HUES6 (cell line): ENCODE data around the gene CIB4.

ENCODE experiments used
- H3K27ac ChIP-seq: 2 replicates; pipeline ENCODE4 v1.7.0; 2013; ENCODE audit warnings: low read depth, mild to moderate bottlenecking, low read length, inconsistent platforms
- H3K27me3 ChIP-seq: 2 replicates; pipeline ENCODE4 v1.6.1; 2013; ENCODE audit warnings: low read length; ENCODE audit not compliant: control insufficient read depth, insufficient read depth
- H3K36me3 ChIP-seq: 2 replicates; pipeline ENCODE4 v1.6.1; 2013; ENCODE audit warnings: low read length; ENCODE audit not compliant: control insufficient read depth, insufficient read depth
- H3K4me1 ChIP-seq: 2 replicates; pipeline ENCODE4 v1.6.1; 2013; ENCODE audit warnings: low read length; ENCODE audit not compliant: control insufficient read depth, insufficient read depth
- H3K4me3 ChIP-seq: 2 replicates; pipeline ENCODE4 v1.5.1; 2013; ENCODE audit warnings: low read depth, low read length
- H3K9ac ChIP-seq: one replicate; pipeline ENCODE4 v1.6.1; 2013; ENCODE audit warnings: mild to moderate bottlenecking, low read length
- H3K9me3 ChIP-seq: 2 replicates; pipeline ENCODE4 v1.6.1; 2013; ENCODE audit warnings: low read depth, low read length; ENCODE audit not compliant: control insufficient read depth, insufficient read depth

The CIB4 gene

DNA sequence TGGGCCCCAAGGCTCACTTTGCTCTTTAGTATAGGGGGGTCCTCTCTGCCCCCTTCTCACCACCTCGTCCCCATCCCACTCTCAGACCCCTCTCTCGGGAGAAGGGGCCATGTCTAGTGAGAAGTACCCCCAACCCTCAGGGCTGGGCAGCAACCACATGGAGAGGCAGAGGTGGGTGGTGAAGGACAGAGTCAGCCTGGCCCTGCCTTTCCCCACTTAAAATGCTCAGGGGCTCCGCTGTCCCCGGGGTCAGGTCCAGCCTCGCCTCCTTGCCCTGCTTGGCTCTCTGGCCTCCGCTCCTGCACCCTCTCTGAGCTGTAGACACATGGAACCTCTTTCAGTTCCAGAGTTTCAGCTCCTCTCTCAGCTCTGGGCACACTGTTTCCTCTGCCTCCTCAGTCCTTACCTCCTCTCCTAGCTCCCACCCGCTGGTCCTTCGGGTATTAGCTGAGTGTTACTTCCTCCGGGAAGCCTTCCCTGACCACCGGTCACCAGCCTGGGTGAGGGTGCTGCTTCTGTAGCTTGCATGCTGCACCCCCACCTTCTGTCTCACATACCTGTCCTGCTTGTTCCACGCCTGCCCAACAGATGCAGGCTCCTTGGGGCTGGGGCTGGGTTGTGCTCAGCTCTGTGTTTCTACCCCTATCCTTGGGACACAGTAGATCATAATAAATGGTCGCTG, 83.8 kb downstream of the CIB4 start:
- Histone ChIP-seq H3K9me3 (no peaks in the 10 kb centered on the region), H3K4me3 (no peak overlapping the region), H3K27me3 (peaks cover 39% of the 10 kb centered on the region), H3K9ac (no peak overlapping the region), H3K4me1 (peaks cover 13% of the 10 kb centered on the region), H3K36me3 (no peaks in the 10 kb centered on the region), H3K27ac (no peak overlapping the region)

GRCh38 chr2:26556309-26557243, 84.6 kb downstream of the CIB4 start:
- Histone ChIP-seq H3K4me3 (no peak overlapping the region), H3K27me3 (peaks cover 30% of the 10 kb centered on the region), H3K27ac (no peak overlapping the region), H3K36me3 (no peaks in the 10 kb centered on the region), H3K4me1 (peaks cover 13% of the 10 kb centered on the region; the same call in 1 of the 2 replicates), H3K9me3 (no peaks in the 10 kb centered on the region), H3K9ac (no peak overlapping the region)

- peaks cover 23% of the 10 kb centered on the region; the same call in 1 of the 2 replicates for H3K27me3 ChIP-seq
- no peak overlapping the region for H3K27ac ChIP-seq
Measured at GRCh38 chr2:26555246-26556133, 85.7 kb downstream of the CIB4 start.

DNA sequence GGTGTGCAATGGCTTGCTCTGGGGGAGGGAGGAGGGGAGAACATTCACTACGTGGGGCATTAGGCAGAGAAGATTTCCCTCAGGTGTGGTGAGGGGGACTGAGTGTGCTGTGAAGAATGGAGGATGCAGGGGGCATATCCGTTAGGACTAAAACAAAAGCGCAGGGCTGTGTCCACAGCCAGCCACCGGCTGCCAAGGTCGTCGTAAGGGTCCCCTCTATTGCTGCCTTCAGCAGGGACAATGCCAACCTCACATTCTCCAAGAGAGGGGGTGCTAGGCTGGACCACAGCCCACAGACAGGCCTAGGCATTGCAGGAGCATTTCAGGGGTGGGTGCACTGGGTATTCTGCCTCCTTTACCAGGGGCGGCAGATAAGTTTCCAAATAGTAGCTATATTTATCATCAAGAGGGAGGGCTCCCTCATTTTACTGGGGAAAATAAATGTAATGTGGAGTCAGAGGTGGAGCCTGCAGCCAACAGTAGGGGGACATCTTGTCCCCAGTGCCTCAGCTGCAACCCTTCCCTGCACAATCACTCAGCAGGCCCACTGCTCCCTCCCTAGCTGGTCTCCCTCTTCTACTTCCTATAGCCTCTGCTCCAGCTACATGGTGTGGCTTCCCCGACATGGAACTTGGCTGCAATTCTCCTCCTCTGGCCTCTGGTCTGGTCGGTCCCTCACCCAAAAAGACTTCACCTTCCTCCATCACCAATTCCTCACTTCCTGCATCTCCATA, 88.4 kb downstream of the CIB4 start:
- H3K27me3 ChIP-seq, result peaks cover 5% of the 10 kb centered on the region; the same call in 1 of the 2 replicates
- H3K9ac ChIP-seq, result no peak overlapping the region
- H3K4me1 ChIP-seq, result peaks cover 5% of the 10 kb centered on the region; the same call in 1 of the 2 replicates
- no peak overlapping the region for H3K27ac ChIP-seq
- no peaks in the 10 kb centered on the region for H3K36me3 ChIP-seq
- H3K9me3 ChIP-seq, result no peaks in the 10 kb centered on the region
- H3K4me3 ChIP-seq, result no peak overlapping the region

More at GRCh38 chr2:26555246-26556133, 85.7 kb downstream of the CIB4 start:
- Histone ChIP-seq H3K4me1 (peaks cover 13% of the 10 kb centered on the region; the same call in 1 of the 2 replicates), H3K9me3 (no peaks in the 10 kb centered on the region), H3K36me3 (no peaks in the 10 kb centered on the region), H3K9ac (no peak overlapping the region), H3K4me3 (no peak overlapping the region)

- Histone ChIP-seq H3K9me3 (no peaks in the 10 kb centered on the region), H3K9ac (no peak overlapping the region), H3K27ac (no peak overlapping the region), H3K4me1 (peaks cover 5% of the 10 kb centered on the region; the same call in 1 of the 2 replicates), H3K36me3 (no peaks in the 10 kb centered on the region), H3K4me3 (no peak overlapping the region), H3K27me3 (no peaks in the 10 kb centered on the region; the same call in 1 of the 2 replicates)
Measured at GRCh38 chr2:26550276-26551015, 90.7 kb downstream of the CIB4 start.

DNA sequence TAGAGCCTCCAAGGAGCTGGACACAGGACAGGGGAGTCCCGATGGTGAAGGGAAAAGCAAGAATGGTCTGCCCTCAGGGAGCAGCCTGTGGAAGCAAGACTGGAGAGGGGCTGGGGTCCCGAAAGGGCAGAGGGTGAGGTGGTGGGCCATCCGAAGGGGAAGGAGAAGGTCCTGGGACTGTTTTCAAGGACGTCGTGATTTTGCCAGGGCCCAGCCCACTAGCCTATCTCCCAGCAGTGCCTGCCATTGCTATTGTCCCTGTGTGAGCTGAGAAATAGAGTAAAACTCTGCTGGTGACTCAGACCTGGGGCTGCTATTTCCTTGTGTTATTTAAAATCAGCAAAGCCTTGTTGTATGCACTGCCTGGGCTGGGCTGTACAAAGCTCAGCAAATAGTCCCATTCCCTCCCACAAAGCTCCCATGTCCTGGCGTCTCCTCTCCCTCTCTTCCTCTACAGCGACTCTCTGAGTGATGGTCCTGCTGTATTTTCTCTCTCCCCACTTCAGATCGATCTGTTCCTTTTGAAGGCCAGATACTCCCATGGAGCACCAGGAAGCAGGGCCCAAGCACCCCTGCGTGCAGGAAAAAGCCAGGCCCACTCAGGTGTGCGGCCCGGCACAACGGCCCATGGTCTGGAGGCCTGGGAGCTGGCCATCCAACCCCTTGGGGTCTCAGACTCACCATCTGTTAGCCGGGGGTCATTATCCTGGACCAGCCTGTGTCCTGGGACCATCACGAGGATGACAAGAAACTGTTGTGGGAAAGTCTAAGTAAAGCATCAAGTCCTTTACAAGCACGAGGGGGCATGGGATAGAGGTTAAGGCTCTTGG, 98.3 kb downstream of the CIB4 start:
- Histone ChIP-seq H3K9ac (no peak overlapping the region), H3K36me3 (no peaks in the 10 kb centered on the region), H3K27me3 (no peaks in the 10 kb centered on the region), H3K4me1 (peaks cover 14% of the 10 kb centered on the region), H3K4me3 (no peak overlapping the region), H3K9me3 (no peaks in the 10 kb centered on the region), H3K27ac (no peak overlapping the region)

DNA sequence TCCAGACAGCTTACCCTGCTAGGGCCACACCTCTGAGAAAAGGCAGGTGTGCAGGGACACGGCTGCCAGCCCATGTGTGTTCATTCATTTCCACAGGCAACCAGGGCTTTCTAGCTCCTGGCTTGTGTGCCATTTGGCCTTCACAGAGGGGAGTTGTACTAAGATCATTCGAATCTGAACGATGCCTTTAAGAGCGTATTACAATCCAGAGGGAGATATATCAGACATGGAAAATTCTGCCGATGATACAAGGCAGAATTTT, 99.0 kb downstream of the CIB4 start:
- no peak overlapping the region for H3K9ac ChIP-seq
- no peaks in the 10 kb centered on the region for H3K36me3 ChIP-seq

GRCh38 chr2:26541401-26542193, 99.6 kb downstream of the CIB4 start:
- Histone ChIP-seq H3K36me3 (no peaks in the 10 kb centered on the region), H3K27me3 (no peaks in the 10 kb centered on the region), H3K4me1 (peaks cover 15% of the 10 kb centered on the region), H3K4me3 (no peak overlapping the region), H3K27ac (no peak overlapping the region), H3K9me3 (no peaks in the 10 kb centered on the region), H3K9ac (no peak overlapping the region)

More for the DNA sequence above, 99.0 kb downstream of the CIB4 start:
- Histone ChIP-seq H3K9me3 (no peaks in the 10 kb centered on the region), H3K4me1 (peaks cover 14% of the 10 kb centered on the region), H3K4me3 (no peak overlapping the region), H3K27me3 (no peaks in the 10 kb centered on the region), H3K27ac (no peak overlapping the region)

GRCh38 chr2:26540961-26541360, 100.2 kb downstream of the CIB4 start:
- H3K27ac ChIP-seq, result no peak overlapping the region
- no peak overlapping the region for H3K9ac ChIP-seq
- no peaks in the 10 kb centered on the region for H3K36me3 ChIP-seq
- H3K4me3 ChIP-seq, result no peak overlapping the region
- H3K9me3 ChIP-seq, result no peaks in the 10 kb centered on the region
- no peaks in the 10 kb centered on the region for H3K27me3 ChIP-seq
- H3K4me1 ChIP-seq, result peaks cover 17% of the 10 kb centered on the region
